ENCODE data around the gene MFN1.
"Not testable (repeated sequence)": the region's sequence is repeated elsewhere in the genome, so short reads cannot be mapped to it uniquely, and the experiment has no call there.

Gene MFN1

DNA sequence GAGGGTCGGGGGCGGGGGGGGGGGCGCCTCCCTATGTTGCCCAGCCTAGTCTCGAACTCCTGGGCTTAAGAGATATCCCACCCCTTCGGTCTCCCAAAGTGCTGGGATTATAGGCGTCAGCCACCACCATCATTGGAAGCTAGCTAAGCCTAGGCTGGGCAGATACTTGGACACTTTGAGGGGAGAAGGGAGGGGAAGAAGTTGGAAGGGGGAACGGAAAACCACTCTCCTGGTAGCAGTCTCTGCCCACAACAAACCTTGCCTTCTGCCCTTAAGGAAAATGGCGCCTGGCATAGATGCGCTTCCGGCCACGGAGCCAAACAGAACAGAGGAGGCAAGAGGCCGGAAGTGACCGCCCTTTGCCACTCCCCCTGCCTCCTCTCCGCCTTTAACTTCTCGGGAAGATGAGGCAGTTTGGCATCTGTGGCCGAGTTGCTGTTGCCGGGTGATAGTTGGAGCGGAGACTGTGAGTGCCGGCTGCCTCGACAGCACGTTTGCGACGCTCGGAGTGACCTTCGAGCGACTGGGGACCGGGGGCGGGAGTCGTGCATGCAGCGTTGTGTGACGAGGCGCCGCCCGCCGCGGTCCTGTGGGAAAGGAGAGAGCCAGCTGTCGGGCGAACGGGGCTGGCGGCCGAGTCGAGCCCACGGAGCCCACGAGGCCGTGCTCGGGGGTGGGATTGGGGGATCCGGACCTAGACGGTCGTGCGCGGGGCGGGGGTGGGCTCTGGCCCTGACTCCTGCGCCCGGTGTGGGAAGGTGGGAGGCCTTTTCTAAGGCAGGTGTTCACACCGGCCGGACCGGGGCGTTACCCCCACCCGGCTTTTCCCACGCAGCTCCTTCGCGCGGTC lies at the start of gene MFN1:
TSS of gene MFN1 (plus strand) at position 365 of the 850 bp plus-strand sequence. CDS start 1,143 bp downstream, outside the sequence.
- peak; percentile 94 to 96 for DNase-seq (ENCODE audit: low spot score in 2 of 2)
- in situ Hi-C loops (cut with MboI; ENCODE audit: low sequenced_read_pairs): no loop called here
- Histone ChIP-seq H3K36me3 (replicated peaks) (peaks cover 21% of the 10 kb centered on the region), H3K27me3 (ENCODE audit: low read depth) (no peaks in the 10 kb centered on the region), H3K9me3 (no peaks in the 10 kb centered on the region), H3K4me3 (peak within 1 kb of the TSS; percentile 89), H3K4me1 (peaks cover 10% of the 10 kb centered on the region)

GRCh38 chr3:179297971-179298725 lies 49.4 kb upstream of the MFN1 start:
- Histone ChIP-seq H3K36me3 (replicated peaks) (no peaks in the 10 kb centered on the region), H3K4me1 (peaks cover 8% of the 10 kb centered on the region), H3K4me3 (no peak overlapping the region), H3K27me3 (ENCODE audit: low read depth) (no peaks in the 10 kb centered on the region; the same call in 1 of the 2 replicates), H3K9me3 (no peaks in the 10 kb centered on the region)
- in situ Hi-C loops (cut with MboI; ENCODE audit: low sequenced_read_pairs): no loop called here
- no peak for DNase-seq (ENCODE audit: low spot score in 2 of 2)

- DNase-seq (ENCODE audit: low spot score in 2 of 2): no peak
- Histone ChIP-seq H3K36me3 (replicated peaks) (no peaks in the 10 kb centered on the region), H3K4me3 (no peak overlapping the region), H3K27me3 (ENCODE audit: low read depth) (no peaks in the 10 kb centered on the region; the same call in 1 of the 2 replicates), H3K4me1 (peaks cover 6% of the 10 kb centered on the region), H3K9me3 (no peaks in the 10 kb centered on the region)
- in situ Hi-C loops (cut with MboI; ENCODE audit: low sequenced_read_pairs): no loop called here
Measured at GRCh38 chr3:179299316-179299715, 48.2 kb upstream of the MFN1 start.

GRCh38 chr3:179299999-179300613 lies 47.4 kb upstream of the MFN1 start:
- in situ Hi-C loops (cut with MboI; ENCODE audit: low sequenced_read_pairs): loop anchor here (25.0 kb wide), 2 partner anchors 163 to 863 kb away; partner anchors contain the start of gene PIK3CA

DNA sequence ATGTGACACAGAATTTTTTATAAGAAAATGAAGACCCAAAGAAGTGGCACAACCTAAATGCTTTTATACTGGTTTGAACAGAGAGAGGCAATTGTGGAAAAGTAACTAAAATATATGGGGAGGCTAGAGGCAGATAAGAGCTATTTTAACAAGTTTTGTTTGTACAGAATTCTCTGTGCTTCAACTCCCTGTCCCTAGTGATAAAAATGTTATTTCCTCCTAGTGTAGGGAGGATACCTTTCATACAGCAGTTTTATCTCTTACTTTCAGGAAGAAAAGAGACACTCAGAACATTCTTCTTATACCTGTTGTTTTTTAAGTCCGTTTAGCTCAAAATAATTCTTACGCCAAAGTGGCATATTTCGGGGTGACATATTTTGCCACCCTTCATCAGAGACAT lies 45.9 kb upstream of the MFN1 start:
- no peaks in the 10 kb centered on the region for H3K36me3 ChIP-seq (replicated peaks)
- H3K27me3 ChIP-seq (ENCODE audit: low read depth): no peaks in the 10 kb centered on the region; the same call in 1 of the 2 replicates
- in situ Hi-C loops (cut with MboI; ENCODE audit: low sequenced_read_pairs): loop anchor here (25.0 kb wide), 2 partner anchors 164 to 864 kb away; partner anchors contain the start of gene PIK3CA

More at GRCh38 chr3:179299999-179300613, 47.4 kb upstream of the MFN1 start:
- no peaks in the 10 kb centered on the region; the same call in 1 of the 2 replicates for H3K27me3 ChIP-seq (ENCODE audit: low read depth)
- no peak overlapping the region for H3K4me3 ChIP-seq
- no peak for DNase-seq (ENCODE audit: low spot score in 2 of 2)
- H3K36me3 ChIP-seq (replicated peaks): no peaks in the 10 kb centered on the region
- H3K9me3 ChIP-seq: no peaks in the 10 kb centered on the region
- no peaks in the 10 kb centered on the region for H3K4me1 ChIP-seq

GRCh38 chr3:179302111-179302510 lies 45.4 kb upstream of the MFN1 start:
- no peak for DNase-seq (ENCODE audit: low spot score in 2 of 2)
- H3K27me3 ChIP-seq (ENCODE audit: low read depth): no peaks in the 10 kb centered on the region; the same call in 1 of the 2 replicates
- H3K36me3 ChIP-seq (replicated peaks): no peaks in the 10 kb centered on the region
- no peaks in the 10 kb centered on the region for H3K9me3 ChIP-seq
- H3K4me1 ChIP-seq: no peaks in the 10 kb centered on the region
- in situ Hi-C loops (cut with MboI; ENCODE audit: low sequenced_read_pairs): loop anchor here (25.0 kb wide), 2 partner anchors 165 to 865 kb away; partner anchors contain the start of gene PIK3CA
- no peak overlapping the region for H3K4me3 ChIP-seq

More for the DNA sequence above, 45.9 kb upstream of the MFN1 start:
- Histone ChIP-seq H3K4me1 (no peaks in the 10 kb centered on the region), H3K9me3 (no peaks in the 10 kb centered on the region), H3K4me3 (no peak overlapping the region)
- DNase-seq (ENCODE audit: low spot score in 2 of 2): no peak

GRCh38 chr3:179304605-179305004 lies 42.9 kb upstream of the MFN1 start:
- H3K36me3 ChIP-seq (replicated peaks): no peaks in the 10 kb centered on the region
- H3K4me1 ChIP-seq: no peaks in the 10 kb centered on the region
- no peaks in the 10 kb centered on the region for H3K9me3 ChIP-seq
- DNase-seq (ENCODE audit: low spot score in 2 of 2): no peak
- H3K27me3 ChIP-seq (ENCODE audit: low read depth): no peaks in the 10 kb centered on the region
- in situ Hi-C loops (cut with MboI; ENCODE audit: low sequenced_read_pairs): loop anchor here (25.0 kb wide), 2 partner anchors 167 to 867 kb away; partner anchors contain the start of gene PIK3CA
- H3K4me3 ChIP-seq: no peak overlapping the region

GRCh38 chr3:179307362-179307761 lies 40.1 kb upstream of the MFN1 start:
- H3K27me3 ChIP-seq (ENCODE audit: low read depth); DNase-seq (ENCODE audit: low spot score in 2 of 2); H3K36me3 ChIP-seq (replicated peaks); H3K4me1 ChIP-seq; H3K4me3 ChIP-seq; H3K9me3 ChIP-seq: not testable (repeated sequence)
- in situ Hi-C loops (cut with MboI; ENCODE audit: low sequenced_read_pairs): loop anchor here (25.0 kb wide), 2 partner anchors 170 to 870 kb away; partner anchors contain the start of gene PIK3CA

DNA sequence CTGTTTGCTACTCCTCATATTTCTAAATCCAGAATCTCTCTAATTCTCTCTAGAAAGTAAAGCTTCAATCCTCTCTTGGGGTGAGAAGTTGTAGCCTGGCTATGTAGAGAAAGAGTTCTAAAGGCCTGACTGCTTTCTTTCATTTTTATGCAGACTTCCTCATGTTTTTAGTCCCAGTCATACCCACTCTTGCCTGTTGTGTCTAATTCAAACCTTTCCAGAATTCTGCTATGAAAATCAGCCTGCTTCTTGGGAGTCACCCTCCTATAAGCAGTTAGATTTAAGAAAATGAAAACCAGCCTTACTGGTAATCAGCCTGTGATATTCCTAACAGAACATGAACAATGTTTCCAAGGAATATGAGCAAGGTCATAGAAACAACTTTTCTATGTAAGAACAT lies 39.5 kb upstream of the MFN1 start:
- Histone ChIP-seq H3K27me3 (ENCODE audit: low read depth) (no peaks in the 10 kb centered on the region), H3K36me3 (replicated peaks) (no peaks in the 10 kb centered on the region), H3K4me1 (no peaks in the 10 kb centered on the region), H3K9me3 (no peaks in the 10 kb centered on the region), H3K4me3 (no peak overlapping the region)
- in situ Hi-C loops (cut with MboI; ENCODE audit: low sequenced_read_pairs): loop anchor here (25.0 kb wide), 2 partner anchors 171 to 871 kb away; partner anchors contain the start of gene PIK3CA
- DNase-seq (ENCODE audit: low spot score in 2 of 2): no peak

GRCh38 chr3:179309225-179310078 lies 38.1 kb upstream of the MFN1 start:
- no peak for DNase-seq (ENCODE audit: low spot score in 2 of 2)
- H3K9me3 ChIP-seq: no peaks in the 10 kb centered on the region
- H3K27me3 ChIP-seq (ENCODE audit: low read depth): no peaks in the 10 kb centered on the region
- no peaks in the 10 kb centered on the region for H3K4me1 ChIP-seq
- H3K4me3 ChIP-seq: no peak overlapping the region
- no peaks in the 10 kb centered on the region for H3K36me3 ChIP-seq (replicated peaks)
- in situ Hi-C loops (cut with MboI; ENCODE audit: low sequenced_read_pairs): loop anchor here (25.0 kb wide), 2 partner anchors 172 to 872 kb away; partner anchors contain the start of gene PIK3CA

GRCh38 chr3:179318876-179319275 lies 28.6 kb upstream of the MFN1 start:
- Histone ChIP-seq H3K36me3 (replicated peaks) (no peaks in the 10 kb centered on the region; the same call in 1 of the 2 replicates), H3K4me1 (peaks cover 16% of the 10 kb centered on the region)
- in situ Hi-C loops (cut with MboI; ENCODE audit: low sequenced_read_pairs): loop anchor here (5.0 to 25.0 kb wide), 3 partner anchors 182 to 882 kb away; partner anchors contain the start of gene PIK3CA

DNA sequence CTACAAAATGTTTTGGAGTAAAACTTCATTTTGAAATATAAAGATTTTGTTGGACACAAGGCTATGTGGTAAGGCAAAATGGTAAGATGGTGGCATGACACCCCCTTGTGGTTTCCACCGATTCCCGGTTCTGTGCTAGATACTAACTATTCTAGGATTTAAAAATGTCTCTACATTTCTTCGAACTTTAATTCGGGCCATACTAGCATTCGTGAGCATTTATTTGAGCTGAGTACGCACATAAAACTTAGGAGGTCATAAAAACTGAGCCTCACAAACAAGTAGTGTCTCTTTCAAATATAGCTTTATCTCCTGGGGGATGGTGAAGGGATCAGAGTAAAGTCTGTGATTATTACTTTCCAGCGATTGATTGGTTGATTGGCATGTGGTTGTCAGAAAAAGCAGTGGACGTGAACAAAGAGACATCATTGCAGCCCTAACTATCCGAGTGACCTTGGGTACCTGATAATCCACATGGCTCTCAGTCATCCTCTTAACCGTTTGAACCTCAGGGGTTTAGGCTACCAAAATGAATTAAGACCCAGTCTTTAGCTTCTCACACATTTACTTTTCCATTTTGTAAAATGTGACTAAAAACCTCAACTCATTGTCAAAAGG lies 25.7 kb upstream of the MFN1 start:
- Histone ChIP-seq H3K27me3 (ENCODE audit: low read depth) (no peaks in the 10 kb centered on the region), H3K4me3 (no peak overlapping the region), H3K4me1 (peaks cover 19% of the 10 kb centered on the region), H3K9me3 (no peaks in the 10 kb centered on the region), H3K36me3 (replicated peaks) (peaks cover 14% of the 10 kb centered on the region)
- in situ Hi-C loops (cut with MboI; ENCODE audit: low sequenced_read_pairs): loop anchor here (10.0 to 25.0 kb wide), 3 partner anchors 184 to 884 kb away; partner anchors contain the start of genes ACTL6A and PIK3CA
- peak; percentile 34 to 56 for DNase-seq (ENCODE audit: low spot score in 2 of 2)

More at GRCh38 chr3:179318876-179319275, 28.6 kb upstream of the MFN1 start:
- Histone ChIP-seq H3K4me3 (no peak overlapping the region), H3K9me3 (no peaks in the 10 kb centered on the region), H3K27me3 (ENCODE audit: low read depth) (no peaks in the 10 kb centered on the region)
- no peak for DNase-seq (ENCODE audit: low spot score in 2 of 2)
